ENCODE data around the gene STX7.

The STX7 gene

DNA sequence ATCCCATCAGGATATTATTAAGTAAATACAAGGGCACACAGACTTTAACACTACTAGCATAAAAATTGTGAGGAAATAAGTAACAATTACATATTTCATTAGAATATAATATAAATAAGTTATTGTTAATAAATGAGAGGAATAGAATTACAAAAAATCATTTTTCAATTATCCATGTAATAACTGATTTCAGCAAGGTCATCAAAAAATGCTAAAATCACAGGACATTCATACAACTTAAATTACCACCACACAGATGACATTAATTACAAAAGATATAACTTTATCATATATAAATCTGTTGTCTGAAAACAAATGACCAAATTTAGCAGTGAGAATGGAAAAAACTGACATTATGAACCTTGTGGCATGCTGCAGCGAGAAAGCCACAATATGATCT, 37.0 kb downstream of the STX7 start:
- DNase-seq = no peak

DNA sequence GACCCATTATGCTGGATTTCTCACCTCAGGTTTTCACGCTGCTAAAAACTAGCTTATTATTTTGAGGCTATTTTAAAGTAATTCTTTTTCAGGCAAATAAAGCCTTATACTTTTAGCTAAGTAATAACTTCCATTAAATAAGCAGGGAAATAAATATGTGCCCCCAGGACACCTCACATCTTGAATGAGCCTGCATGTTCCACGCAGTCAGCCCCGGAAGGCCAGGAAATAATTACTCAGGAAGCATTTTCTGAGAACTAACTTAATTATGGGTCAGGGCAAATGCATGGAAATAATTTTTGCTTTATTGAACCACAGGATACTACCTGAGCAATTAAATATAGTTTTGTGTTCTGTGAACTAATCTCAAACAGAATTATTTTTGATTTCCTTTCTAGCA, 41.1 kb downstream of the STX7 start:
- no peak for DNase-seq

DNA sequence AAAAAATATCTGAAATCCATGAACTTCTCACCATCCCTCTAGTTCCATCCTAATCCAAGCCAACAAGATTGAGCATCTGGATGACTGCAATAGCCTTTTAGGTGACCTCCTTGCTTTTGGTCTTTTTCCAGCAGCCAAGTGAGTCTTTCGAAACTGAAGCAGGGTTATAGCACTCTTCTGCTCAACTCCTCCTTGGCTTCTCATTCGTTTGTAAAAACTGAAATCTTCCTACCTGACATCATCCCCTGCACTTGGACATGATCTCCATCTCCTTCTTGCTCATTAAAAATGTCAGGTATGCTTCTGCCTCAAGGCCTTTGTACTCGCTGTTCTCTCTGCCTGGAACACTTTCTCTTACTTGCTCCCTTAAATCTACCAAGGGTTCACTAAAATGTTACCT, 46.0 kb downstream of the STX7 start:
- DNase-seq = no peak

DNA sequence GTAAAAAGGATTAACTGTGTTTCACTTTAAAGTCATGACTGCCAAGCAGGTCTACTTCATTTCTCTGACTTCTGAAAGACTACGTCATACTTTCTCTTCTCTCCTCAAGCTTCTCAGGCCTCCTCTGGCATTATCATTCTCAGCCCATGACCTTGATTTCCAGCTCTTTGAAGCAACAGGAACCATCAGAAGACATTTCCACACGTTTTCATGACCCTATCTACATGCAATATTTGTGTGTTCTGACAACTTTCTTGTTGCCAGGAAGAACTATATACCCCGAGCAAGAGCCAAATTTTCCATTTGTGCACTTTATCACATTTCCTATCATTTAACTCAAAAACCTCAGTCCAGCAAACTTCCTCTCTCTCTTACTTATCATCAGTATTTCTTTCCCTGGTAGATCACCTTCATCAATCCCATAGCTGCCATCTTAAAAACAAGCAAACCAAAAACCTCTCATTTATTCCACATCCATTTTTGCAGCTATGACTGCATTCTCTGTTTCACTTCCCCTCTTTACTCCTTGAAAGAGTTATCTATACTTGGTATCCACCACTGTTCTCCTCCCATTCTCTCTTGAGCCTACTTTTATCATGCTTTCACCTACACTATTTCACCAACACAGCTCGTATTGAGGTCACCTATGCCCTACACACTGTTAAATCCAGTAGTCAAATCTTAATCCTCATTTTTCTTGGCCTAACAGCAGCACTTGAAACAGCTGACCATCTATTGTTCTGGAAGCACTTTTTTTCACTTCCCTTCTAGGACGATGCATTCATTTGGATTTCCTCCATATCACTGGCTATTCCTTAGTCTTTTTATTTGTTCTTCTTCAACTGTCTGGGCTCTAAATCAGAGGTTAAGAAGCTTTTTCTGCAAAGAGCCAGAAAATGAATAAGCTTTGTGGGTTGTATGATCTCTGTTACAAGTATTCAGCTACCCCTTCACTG, 47.1 kb downstream of the STX7 start:
- no peak for DNase-seq

DNA sequence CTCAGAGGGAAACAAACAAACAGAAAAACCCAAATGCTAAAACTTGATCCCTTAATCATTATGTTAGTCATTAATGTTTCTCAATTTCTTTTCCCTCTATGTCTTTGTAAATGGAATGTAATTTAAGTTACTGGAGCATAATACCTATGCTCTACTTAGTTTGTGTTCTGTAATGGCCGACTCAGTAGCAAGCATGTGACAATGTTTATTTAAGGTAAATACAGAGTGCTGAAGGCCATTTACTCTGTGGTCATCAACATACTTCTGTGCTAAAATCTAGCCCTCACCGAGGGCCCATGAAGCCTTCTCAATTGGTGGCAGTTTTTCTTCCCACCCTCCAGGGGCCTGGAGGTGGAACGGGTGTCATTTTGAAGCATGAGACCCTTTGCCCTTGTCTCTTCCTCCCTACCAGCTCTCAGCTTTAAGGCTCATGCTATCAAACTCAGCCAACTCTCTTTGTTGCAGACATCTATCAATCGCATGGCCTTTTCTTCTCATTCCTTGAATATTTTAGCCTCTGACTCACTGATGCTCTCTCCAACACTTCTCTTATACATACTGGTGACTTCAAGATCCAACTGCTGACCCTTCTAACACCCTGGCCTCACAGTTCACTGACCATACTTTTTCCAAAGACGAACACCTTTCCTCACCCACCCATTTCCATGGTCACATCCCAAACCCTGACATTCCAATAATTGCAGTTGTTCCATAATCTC, 48.2 kb downstream of the STX7 start:
- DNase-seq = no peak

DNA sequence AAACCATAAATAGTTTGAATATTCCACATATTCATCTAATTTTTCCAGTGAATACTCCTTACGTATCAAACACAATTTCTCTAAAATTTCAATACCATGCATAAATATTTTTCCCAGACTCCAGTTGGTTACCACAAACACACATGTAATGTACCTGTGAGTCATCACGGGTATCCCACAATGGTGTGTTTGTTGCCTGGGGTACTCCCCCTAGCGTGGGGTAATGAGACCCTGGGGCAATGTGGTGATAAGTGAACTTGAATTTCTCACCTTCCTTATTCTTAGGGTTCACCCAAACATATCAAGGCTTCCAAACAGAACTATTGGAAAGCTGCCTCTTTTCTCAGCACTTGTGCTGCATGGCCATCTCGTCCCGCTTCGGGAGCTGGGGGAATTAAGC, 51.0 kb downstream of the STX7 start:
- DNase-seq = no peak

DNA sequence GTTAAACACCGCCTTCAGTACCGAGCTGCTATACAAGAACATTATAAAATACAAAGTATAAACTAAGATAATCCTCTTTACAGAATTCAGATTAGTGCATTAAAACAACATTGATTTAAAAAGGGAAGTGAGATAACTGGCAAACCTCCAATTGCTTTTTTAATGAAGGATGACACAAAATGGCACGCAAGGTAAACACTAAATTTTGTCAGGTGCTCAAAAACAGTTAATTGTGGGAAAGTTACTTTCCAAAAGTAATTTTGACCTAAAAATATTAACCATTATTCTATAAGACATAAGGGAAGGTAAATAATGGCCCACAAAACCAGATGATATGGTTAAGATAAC, 53.3 kb downstream of the STX7 start:
- no peak for DNase-seq

DNA sequence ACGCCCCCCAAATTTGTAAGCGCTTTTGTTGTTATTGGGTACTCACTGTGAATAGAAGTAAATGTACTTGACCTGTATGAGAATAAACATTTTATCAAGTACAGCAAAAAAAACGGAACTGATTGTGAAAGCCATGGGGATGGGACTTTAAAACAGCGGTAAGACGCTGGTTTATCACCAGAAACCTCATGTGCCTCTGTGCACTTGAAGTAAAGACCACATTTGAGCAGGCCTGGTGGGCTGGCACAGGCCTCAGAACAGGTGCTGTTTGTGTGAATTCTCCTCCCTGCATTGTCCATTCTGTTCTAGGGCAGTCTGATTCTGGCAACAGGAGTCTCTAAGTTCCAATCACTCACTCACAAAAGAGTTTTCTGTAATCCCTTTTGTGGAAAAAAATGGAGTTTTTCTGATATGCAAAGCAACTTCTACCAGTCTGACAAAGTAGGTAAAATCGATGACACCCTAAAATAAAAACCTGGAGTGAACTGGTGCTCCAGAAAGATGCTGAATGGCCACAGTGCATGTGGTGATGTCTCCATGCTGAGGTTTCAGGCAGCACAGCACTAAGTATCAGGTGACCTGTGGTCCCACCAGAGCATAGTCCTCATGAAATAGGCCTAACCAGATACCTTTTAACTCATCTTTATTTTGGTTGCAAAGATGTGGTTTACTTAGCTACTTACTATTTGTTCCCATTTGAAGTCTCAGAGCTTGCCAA, 53.9 kb downstream of the STX7 start:
- no peak for DNase-seq

DNA sequence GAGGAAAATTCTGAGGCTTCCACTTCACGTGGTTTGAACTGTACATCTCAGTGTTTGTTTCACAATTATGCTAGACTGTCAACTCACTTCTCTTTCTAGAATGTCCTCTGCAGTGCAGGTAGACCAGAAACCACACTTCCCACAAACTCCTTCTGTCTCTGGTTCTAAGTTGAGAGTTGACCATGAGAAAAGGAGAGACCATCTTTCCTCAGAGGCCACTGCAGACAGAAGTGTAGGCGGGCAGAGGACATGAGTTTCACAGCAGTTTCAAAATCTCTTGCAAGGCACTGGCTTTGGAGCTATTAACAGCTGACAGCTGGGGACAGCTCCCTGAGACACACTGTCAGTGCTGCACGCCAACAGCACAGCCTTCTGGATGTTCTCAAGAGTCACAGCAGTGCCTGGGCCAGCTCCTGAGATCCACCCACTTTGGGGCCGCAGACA, 56.2 kb downstream of the STX7 start:
- DNase-seq = no peak

DNA sequence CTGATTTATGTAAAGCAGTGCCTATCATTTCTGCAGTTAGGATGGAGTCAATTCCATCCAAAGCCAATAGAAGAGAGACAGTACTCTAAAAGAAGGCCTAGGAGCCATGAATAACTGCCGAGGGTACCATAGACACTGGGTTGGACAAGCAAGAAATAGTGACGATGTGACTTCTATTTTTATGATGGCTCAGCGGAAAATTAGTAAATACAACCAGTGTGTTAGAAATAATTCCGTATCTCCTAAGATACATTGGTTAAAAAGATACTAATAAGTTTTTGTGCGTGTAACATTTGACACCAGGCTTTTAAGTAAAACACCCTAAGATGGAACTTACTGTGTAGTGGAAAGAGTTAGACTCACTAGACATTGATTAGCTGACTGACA, 66.1 kb downstream of the STX7 start:
- DNase-seq = no peak

DNA sequence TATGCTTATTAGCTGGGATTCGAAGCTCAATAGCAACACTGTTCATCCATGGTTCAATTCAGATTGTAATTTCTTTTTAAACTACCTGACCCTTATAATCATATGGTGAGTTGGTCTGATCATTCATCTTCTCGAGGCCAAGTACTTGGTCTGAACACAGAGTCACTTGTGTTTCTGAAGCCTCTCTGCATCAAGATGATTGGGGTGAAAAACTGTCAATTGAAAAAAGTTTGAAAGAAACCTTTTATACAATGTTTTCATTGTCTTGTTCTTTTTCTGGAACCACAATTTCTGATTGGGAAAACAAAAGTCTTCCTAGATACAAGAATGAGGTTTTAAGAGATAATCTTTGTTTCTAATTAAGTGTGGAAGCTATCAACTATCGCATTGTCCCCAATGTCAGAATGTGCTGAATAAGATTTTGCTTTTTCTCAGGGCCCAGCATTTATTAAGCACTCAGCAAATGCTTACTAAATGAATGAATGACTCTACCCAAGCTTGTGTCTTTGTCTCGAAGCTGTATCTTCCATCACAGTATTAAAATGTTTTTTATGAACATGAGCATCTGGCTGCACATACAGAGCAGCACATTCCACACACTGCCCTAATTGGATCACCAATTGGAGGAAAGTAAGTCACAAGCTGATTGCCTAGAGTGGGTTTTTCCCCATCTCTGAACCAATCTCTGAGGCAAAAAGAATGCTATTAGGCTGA, 66.6 kb downstream of the STX7 start:
- DNase-seq = peak; percentile 73

DNA sequence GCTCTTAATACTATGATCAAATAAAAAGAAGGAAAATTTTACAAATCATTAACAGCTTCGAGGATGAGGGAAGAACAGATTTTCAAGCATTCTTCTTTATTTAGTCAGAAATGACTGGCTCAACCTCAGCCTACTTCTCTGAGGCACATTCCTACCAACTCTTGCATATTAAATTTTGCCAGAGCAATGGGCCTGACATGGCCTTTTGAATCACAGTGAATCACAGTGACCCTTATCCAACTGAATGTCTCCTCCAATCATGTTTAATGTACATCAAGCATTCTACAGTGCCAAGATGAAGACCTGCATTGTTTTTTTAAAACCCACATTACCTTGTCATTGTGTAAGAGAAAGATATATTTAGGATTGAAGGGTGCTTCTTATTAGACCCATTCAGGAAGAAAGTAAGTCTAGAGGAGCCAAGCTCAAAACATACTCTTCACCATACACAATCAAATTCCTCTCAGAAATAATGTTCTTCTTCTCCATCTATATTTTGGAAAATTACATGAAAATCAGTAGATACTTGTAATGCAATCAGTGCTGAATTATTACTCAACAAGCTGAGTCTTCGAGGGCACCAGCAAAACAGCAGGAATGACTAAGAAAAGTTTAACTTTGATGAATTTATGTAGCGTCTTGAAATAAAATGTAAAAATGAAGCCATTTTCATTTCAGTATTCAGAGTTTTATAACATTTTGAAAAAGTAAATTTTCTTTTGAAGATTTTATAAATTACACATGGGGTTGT, 67.5 kb downstream of the STX7 start:
- peak; percentile 86 for DNase-seq

DNA sequence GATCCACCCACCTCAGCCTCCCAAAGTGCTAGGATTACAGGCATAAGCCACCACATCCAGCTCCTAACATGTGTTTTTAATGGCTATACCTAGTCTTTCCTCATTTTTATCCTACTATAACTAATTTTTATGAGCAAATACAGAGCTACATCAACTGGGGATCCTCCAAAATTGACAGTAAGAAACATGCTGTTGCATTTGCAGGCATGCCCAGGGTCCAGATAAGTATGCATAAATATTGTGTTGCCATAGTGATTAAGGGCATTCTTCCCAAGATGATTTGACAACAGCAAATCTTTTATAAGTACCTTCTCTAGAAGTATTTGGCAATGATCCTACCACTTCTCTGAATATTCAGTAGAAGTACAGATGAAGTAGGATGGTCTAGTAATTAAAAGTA, 69.7 kb downstream of the STX7 start:
- DNase-seq = no peak

DNA sequence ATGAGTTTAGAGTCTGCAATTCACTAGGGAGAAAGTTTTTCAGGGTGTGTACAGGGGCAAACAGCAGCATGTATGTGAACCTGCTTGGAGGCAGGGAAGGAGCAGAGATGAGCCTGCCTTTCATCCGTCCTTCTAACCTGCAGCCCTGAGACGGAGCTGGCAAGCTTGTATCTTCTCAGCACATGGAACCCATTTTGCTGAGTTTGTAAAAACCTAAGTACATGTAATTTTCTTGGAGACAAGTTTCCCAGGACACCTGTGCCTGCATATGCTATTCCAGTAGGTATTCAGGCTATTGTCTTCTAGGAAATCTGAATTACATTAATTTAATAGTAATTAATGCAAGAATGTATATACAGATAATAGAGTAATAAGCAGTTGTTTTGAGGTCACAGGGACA, 82.8 kb downstream of the STX7 start:
- DNase-seq = no peak

DNA sequence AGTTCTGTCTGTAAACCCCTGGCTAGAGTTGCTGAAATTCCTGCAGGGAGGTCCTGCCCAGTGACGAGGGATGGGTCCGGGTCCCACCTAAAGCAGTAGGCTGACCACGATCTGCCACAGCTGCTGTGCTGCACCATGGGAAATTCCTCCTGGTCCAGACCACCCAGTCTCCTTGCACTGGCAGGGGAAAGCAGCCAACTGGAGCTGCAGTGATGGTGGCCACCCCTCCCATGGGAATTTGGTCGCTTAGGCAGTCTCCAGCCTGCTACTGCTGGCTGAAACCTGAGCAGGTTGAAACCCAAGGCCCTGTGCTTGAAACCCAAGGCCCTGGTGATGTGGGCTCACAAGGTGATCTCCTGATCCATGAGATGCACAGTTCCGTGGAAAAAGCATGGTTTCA, 87.7 kb downstream of the STX7 start:
- no peak for DNase-seq

DNA sequence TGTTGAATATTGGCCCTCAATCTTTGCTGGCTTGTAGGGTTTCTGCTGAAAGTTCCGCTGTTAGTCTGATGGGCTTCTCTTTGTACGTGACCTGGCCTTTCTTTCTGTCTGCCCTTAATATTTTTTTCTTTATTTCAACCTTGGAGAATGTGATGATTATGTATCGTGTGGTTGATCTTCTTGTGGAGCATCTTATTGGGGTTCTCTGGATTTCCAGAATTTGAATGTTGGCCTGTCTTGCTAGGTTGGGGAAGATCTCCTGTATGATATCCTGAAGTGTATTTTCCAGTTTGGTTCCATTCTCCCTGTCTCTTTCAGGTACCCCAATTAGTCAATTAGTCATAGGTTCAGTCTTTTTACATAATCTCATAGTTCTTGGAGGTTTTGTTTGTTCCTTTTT, 89.1 kb downstream of the STX7 start:
- DNase-seq = no peak

DNA sequence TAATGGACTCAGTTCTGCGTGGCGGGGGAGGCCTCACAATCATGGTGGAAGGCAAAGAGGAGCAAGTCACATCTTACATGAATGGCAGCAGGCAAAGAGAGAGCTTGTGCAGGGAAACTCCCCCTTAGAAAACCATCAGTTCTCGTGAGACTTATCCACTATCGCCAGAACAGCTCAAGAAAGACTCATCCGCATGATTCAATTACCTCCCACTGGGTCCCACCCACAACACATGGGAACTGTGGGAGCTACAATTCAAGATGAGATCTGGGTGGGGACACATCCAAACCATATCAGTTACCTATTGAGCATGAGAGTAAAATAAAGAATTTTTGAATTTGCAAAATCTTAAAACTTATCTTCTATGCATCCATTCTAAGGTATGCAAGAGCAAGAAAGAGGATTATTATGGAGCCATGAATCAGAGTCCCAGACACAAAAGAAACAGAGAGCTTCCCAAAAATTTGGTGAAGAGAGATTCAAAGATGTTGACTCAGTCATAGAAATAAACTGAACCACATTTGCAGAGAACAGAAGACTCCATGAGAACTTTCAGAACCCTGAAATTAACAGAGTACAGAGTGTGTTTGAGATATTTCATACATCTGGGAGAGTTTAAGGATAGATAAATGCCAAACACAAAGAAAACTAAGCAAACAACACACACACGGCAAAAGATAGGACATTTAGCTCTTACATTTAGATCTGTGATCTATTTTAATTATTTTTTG, 94.5 kb downstream of the STX7 start:
- DNase-seq = no peak

DNA sequence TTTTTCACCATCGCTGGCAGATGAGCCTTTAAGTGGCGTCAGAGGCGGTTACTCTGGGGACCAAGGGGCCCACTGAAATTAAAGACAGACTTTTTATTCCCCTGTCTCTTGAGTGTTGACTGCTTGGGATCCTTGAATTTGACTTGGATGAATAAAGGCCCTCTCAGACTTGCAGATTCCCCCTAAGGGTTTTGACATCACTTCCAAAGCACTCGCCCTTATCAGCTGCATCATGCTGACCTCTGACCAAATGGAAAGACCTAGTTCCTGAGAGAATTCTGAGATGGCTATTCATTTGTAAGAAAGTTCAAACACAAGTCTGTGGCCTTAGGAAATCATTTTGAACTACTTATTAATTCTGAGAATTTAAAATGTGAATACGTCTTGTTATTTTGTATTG, 98.2 kb downstream of the STX7 start:
- no peak for DNase-seq

DNA sequence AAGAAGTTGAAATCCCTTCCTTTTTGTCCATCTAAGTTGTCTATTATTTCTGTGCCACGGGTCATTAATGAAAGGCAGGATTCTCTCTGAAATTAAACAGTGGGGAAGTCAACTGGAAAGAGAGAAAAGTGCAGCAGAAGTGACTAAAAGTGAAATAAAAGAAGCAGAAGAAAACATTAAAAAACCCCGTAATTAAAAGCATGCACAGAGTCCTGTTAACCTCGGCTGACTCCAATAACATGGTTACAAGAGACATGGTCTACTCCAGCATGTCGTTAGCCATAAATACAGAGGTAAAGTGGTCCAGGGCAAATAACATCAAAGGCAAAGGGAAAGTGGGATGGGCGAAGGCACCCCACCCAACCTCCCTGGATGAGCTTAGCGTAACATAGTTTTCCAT, 98.6 kb downstream of the STX7 start:
- DNase-seq = no peak

DNA sequence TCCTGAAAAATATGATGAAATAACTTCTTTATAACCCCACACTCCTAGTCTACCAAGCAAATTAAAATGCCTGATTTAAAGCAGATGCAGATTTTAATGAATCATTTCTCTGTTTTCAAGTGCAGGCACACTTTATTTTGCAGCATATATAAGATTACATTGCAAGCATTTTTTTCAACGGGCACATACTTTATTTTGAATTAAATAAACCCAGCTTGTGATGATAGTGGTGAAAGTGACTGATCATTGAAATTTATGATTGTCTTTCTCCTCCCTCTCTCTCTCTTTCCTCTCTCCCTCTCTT, 99.5 kb downstream of the STX7 start:
- no peak for DNase-seq

DNA sequence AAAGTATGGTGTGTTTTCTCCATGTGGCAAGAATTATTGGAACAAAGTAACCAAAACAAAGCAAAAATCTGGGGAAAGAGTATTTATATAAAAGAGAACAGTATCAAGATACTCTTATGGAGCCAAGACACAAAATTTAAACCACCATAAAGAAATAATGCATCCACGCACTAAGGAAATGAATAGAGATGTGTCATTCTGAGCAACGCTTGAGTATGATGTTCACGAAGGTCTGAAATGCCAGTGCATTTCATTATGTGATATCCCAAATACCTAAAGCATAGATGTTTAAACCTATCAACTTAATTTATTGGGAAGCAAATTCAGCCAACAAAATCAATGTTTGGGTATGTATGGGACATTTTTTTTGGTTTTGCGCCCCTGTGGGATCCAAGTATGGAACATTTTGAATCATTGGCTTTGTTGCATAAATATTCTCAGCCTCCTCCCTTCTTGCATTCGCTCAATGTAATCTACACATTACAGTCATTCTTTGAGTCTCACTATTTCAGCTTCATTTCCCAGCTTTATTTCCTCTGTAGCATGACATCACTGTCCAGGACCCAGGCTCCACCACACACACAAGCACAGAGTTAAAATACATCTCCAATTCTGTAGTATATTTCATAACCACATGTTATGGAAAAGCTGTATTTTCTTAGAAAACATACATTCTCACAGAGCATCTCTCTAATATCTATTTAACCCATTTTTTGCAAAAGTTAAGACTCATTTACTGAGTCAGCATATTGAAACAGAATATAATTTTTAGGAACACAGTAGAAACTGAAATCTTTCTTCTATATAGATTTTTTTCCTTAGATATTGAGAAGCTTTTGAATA, 100.0 kb downstream of the STX7 start:
- no peak for DNase-seq

All from eye (tissue), 1 donor.